ENCODE results near the gene TBCA.

Gene TBCA

GRCh38 chr5:77644371-77645157 is 131.6 kb downstream of the TBCA start:
- DNase-seq (ENCODE audit: extremely low read depth in 1 of 2, low read depth in 1 of 2): no peak

GRCh38 chr5:77643654-77644370 is 132.3 kb downstream of the TBCA start:
- DNase-seq (ENCODE audit: extremely low read depth in 1 of 2, low read depth in 1 of 2): no peak

GRCh38 chr5:77642738-77643653 is 133.1 kb downstream of the TBCA start:
- DNase-seq (ENCODE audit: extremely low read depth in 1 of 2, low read depth in 1 of 2): no peak

GRCh38 chr5:77641963-77642737 is 134.0 kb downstream of the TBCA start:
- DNase-seq (ENCODE audit: extremely low read depth in 1 of 2, low read depth in 1 of 2): no peak

- DNase-seq (ENCODE audit: extremely low read depth in 1 of 2, low read depth in 1 of 2): no peak
Observed at GRCh38 chr5:77641397-77641943, 134.7 kb downstream of the TBCA start.
